Gastroesophageal sphincter (tissue), 4 donors: ENCODE measurements around the gene TRMU. TPM values are rescaled to one million over a fixed set of nuclear protein-coding genes. Genes with fewer than 3 reads are reported as not detected.

ENCODE experiments used
- ATAC-seq: fragments of 150-250 bp; one replicate; pipeline ENCODE4 v1.9.1; 2016; ENCODE audit warnings: mild to moderate bottlenecking, moderate library complexity
- H3K27ac ChIP-seq, 4 donors: fragments of 200-600 bp; sonication (generic) in 3 of 4; 1 replicate in 3 of 4; 2 replicates in 1 of 4; pipeline ENCODE4 v1.5.1; 2016 to 2019
- H3K27me3 ChIP-seq: fragments of 200-600 bp; sonication (generic); one replicate; pipeline ENCODE4 v1.5.1; 2019
- H3K36me3 ChIP-seq, 2 donors: fragments of 200-600 bp; sonication (generic); one replicate each; pipeline ENCODE4 v1.5.1; 2019; ENCODE audit warnings: control low read depth in 1 of 2
- H3K4me1 ChIP-seq, 3 donors: fragments of 200-600 bp; sonication (generic); 1 replicate in 2 of 3; 2 replicates in 1 of 3; pipeline ENCODE4 v1.5.1; 2016 to 2019; ENCODE audit warnings: control low read depth in 2 of 3
- H3K4me3 ChIP-seq, 2 donors: fragments of 200-600 bp; sonication (generic); one replicate each; pipeline ENCODE4 v1.5.1; 2019; ENCODE audit warnings: mild to moderate bottlenecking in 1 of 2, moderate library complexity in 1 of 2
- H3K9me3 ChIP-seq, 3 donors: fragments of 200-600 bp; sonication (generic); one replicate each; pipeline ENCODE4 v1.5.1; 2017 to 2019; ENCODE audit warnings: control low read depth in 2 of 3
- CTCF ChIP-seq, 4 experiments: fragments of 200-600 bp in 2 of 4; fragments of 450-650 bp in 2 of 4; sonication (generic) in 1 of 4; IDR thresholded peaks; one replicate each; pipeline ENCODE4 v1.5.1; 2017 to 2019; ENCODE audit warnings: antibody characterized with exemption in 4 of 4, mild to moderate bottlenecking in 2 of 4, moderate library complexity in 2 of 4
- EP300 ChIP-seq: sonication (generic); formaldehyde crosslinking; IDR thresholded peaks from one replicate; pipeline ENCODE4 v1.6.1; 2017; ENCODE audit warnings: antibody characterized with exemption, mild to moderate bottlenecking
- POLR2A ChIP-seq, 2 donors: fragments of 450-650 bp; IDR thresholded peaks; one replicate each; pipeline ENCODE4 v1.6.1; 2017; ENCODE audit warnings: antibody characterized with exemption in 2 of 2, mild to moderate bottlenecking in 2 of 2, moderate library complexity in 1 of 2
- POLR2AphosphoS5 ChIP-seq: sonication (generic); formaldehyde crosslinking; IDR thresholded peaks from one replicate; pipeline ENCODE4 v1.6.1; 2017; ENCODE audit warnings: antibody characterized with exemption
- WGBS, 2 donors: methylation state at CpG; one replicate each; pipeline ENCODE4 v1.1.5; 2018; ENCODE audit warnings: low coverage in 1 of 2; 5-methylcytosine and 5-hydroxymethylcytosine counted together
- total RNA-seq, 4 donors: library from RNA; depleted of rRNA; stranded (reverse); fragments of >200 nt; gene quantifications; one replicate each; pipeline ENCODE4 v1.1.0, GENCODE V29; 2016

The TRMU gene
- total RNA-seq, 4 donors from 2014 or later = 9.9 to 33.8 (median 24.6) TPM

- Histone ChIP-seq H3K4me3 (no peak overlapping the region), H3K27ac (no peak overlapping the region), H3K36me3 (peaks cover 0 to 100% of the 10 kb centered on the region in 2 donors), H3K9me3 (no peaks in the 10 kb centered on the region), H3K27me3 (no peaks in the 10 kb centered on the region), H3K4me1 (peaks cover 0 to 4% (median 0%) of the 10 kb centered on the region in 3 donors)
- TF ChIP-seq POLR2AphosphoS5 = no peak
- no peak for TF ChIP-seq CTCF (IDR thresholded peaks at IDR 0.05)
- no peak for TF ChIP-seq EP300
- TF ChIP-seq POLR2A (IDR thresholded peaks at IDR 0.05) = no peak
- ATAC-seq = no peak
- 75% methylated on average over 4 of the region's 8 CpGs; no CpG with 5 or more reads in 1 of the 2 donors for WGBS, 2 donors
Measured at GRCh38 chr22:46353483-46354105, 18.1 kb downstream of the TRMU start.

GRCh38 chr22:46354176-46354992, 18.9 kb downstream of the TRMU start:
- WGBS, 2 donors = 40 to 80% methylated on average over 1 to 2 of the region's 21 CpGs
- Histone ChIP-seq H3K27ac (no peak overlapping the region), H3K27me3 (no peaks in the 10 kb centered on the region), H3K36me3 (peaks cover 0 to 100% of the 10 kb centered on the region in 2 donors), H3K4me3 (no peak overlapping the region), H3K9me3 (no peaks in the 10 kb centered on the region), H3K4me1 (peaks cover 0 to 4% (median 0%) of the 10 kb centered on the region in 3 donors)
- no peak for ATAC-seq
- TF ChIP-seq EP300 (no peak), CTCF (IDR thresholded peaks at IDR 0.05) (no peak), POLR2A (IDR thresholded peaks at IDR 0.05) (no peak), POLR2AphosphoS5 (no peak)

GRCh38 chr22:46354993-46355305, 19.4 kb downstream of the TRMU start:
- H3K4me3 ChIP-seq = no peak overlapping the region
- no peaks in the 10 kb centered on the region for H3K9me3 ChIP-seq
- TF ChIP-seq CTCF (IDR thresholded peaks at IDR 0.05) (no peak), EP300 (no peak), POLR2AphosphoS5 (no peak)
- WGBS, 2 donors = 75 to 93% methylated on average over 2 to 4 of the region's 7 CpGs
- H3K36me3 ChIP-seq = peaks cover 0 to 97% of the 10 kb centered on the region in 2 donors
- no peak overlapping the region for H3K27ac ChIP-seq
- no peaks in the 10 kb centered on the region for H3K27me3 ChIP-seq
- ATAC-seq = no peak
- peaks cover 0 to 4% (median 0%) of the 10 kb centered on the region in 3 donors for H3K4me1 ChIP-seq

GRCh38 chr22:46355369-46355995, 20.0 kb downstream of the TRMU start:
- H3K27me3 ChIP-seq = no peaks in the 10 kb centered on the region
- peak; percentile 32 for ATAC-seq
- no CpG with 5 or more reads among the region's 22 CpGs for WGBS, 2 donors
- no peak overlapping the region for H3K27ac ChIP-seq
- H3K4me3 ChIP-seq = no peak overlapping the region
- H3K36me3 ChIP-seq = peaks cover 0 to 92% of the 10 kb centered on the region in 2 donors
- peaks cover 0 to 4% (median 0%) of the 10 kb centered on the region in 3 donors for H3K4me1 ChIP-seq
- H3K9me3 ChIP-seq = no peaks in the 10 kb centered on the region
- TF ChIP-seq CTCF (IDR thresholded peaks at IDR 0.05) (peak in 3 of 4 experiments; percentile 52 to 73 (median 58)), POLR2A (IDR thresholded peaks at IDR 0.05) (no peak), EP300 (no peak), POLR2AphosphoS5 (no peak)
